Measurements from ENCODE around the gene SLC25A21.

The SLC25A21 gene

DNA sequence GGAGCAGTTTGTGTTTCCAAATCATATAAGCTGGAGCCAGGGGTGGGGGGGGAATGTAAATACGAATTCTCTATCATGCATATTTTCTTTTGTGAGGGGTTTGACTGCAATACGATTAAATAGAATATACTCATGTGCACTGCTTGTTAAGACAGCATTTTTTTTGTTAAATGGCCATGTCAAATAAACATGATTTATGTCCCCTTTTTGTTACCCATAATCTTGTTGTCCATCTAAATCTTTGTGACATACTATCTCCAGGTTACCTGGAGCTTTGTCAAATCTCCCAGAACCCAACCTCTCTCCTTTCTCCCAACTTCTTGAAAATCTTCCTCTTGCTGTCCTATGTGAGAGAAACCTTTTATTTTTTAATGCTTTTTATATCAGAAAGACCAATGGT, 233.1 kb downstream of the SLC25A21 start:
- in situ Hi-C loops (cut with HindIII; ENCODE audit: low sequenced_read_pairs) = no loop called here
- no peak for DNase-seq (ENCODE audit: low read depth, low spot score)
- H3K4me3 ChIP-seq (ENCODE audit: low read depth, low read length) = no peak overlapping the region
- TF ChIP-seq CTCF (IDR thresholded peaks at IDR 0.05; ENCODE audit: low read depth, low read length) = no peak

DNA sequence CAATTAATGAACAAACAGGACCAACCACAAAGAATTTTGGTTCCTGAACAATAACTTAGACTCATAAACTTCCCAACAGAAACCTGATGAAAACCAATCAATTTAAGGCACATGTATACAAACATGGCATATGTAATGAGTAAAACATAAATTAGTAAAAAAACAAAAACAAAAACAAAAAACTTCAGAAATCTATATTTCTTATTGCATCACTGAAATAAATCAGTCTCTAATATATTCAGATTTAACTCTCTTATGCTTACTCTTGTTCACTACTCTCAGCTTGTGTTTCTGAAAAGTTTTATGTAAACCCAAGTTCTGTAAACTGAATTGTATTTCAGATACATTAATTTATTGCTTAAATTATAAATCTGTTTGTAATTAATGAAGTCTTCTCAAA, 233.7 kb downstream of the SLC25A21 start:
- no peak for TF ChIP-seq CTCF (IDR thresholded peaks at IDR 0.05; ENCODE audit: low read depth, low read length)
- no peak overlapping the region for H3K4me3 ChIP-seq (ENCODE audit: low read depth, low read length)
- in situ Hi-C loops (cut with HindIII; ENCODE audit: low sequenced_read_pairs) = no loop called here
- no peak for DNase-seq (ENCODE audit: low read depth, low spot score)

DNA sequence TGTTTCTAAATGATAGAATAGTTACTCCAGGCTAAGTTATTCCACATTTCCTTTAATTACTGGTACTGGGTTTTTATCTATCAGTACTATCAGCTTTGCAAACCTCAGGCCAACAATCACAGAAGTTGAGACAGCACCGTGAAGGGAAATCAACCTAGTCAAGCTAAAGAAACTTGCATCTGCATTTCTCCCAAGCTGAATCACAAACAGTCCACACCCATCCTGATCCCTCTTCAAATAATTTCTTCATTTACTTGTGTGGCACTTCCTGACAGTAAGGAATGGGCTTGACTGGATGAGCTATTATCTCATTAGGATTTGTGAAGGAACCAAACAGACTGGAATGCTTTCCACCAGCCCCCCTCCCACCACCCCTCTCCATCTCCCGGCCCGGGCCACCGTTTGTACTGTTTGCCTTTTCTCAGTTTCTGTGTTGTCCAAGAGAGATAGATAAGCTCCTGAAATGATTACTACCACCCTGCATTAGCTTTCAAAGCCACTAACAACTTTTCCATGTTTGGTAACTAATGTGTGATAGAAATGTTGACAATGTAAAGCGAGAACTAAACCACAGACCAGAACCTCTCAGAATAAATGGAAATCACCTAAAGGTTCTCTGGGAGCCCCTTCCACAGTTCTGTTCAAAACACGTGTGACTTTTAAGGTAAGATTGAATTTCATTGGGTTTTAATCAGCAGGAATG, 236.3 kb downstream of the SLC25A21 start:
- no peak overlapping the region for H3K4me3 ChIP-seq (ENCODE audit: low read depth, low read length)
- no peak for TF ChIP-seq CTCF (IDR thresholded peaks at IDR 0.05; ENCODE audit: low read depth, low read length)
- no peak for DNase-seq (ENCODE audit: low read depth, low spot score)
- in situ Hi-C loops (cut with HindIII; ENCODE audit: low sequenced_read_pairs) = no loop called here

- no peak overlapping the region for H3K4me3 ChIP-seq (ENCODE audit: low read depth, low read length)
- TF ChIP-seq CTCF (IDR thresholded peaks at IDR 0.05; ENCODE audit: low read depth, low read length) = no peak
- no peak for DNase-seq (ENCODE audit: low read depth, low spot score)
- in situ Hi-C loops (cut with HindIII; ENCODE audit: low sequenced_read_pairs) = no loop called here
These were observed 238.1 kb downstream of the SLC25A21 start for GRCh38 chr14:36934304-36934703.

DNA sequence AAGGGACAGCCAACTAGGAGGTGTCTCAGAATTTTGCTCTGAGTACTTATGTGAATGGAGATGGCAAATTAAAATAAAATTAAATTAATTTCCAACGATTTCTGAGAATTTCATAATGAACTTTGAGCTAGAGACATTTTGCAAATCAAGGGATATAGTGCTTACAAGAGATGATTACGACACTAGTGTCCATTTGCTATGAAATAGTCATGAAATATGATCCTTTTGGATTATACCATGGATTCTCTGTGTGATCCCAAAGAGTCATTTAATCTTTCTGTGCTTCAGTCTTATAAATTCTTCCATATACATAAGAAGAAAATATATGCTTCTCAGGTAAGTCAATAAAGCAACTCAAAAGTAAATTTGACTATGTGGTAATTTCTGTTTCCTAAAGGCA, 240.6 kb downstream of the SLC25A21 start:
- no peak overlapping the region for H3K4me3 ChIP-seq (ENCODE audit: low read depth, low read length)
- TF ChIP-seq CTCF (IDR thresholded peaks at IDR 0.05; ENCODE audit: low read depth, low read length) = no peak
- in situ Hi-C loops (cut with HindIII; ENCODE audit: low sequenced_read_pairs) = no loop called here
- DNase-seq (ENCODE audit: low read depth, low spot score) = no peak

DNA sequence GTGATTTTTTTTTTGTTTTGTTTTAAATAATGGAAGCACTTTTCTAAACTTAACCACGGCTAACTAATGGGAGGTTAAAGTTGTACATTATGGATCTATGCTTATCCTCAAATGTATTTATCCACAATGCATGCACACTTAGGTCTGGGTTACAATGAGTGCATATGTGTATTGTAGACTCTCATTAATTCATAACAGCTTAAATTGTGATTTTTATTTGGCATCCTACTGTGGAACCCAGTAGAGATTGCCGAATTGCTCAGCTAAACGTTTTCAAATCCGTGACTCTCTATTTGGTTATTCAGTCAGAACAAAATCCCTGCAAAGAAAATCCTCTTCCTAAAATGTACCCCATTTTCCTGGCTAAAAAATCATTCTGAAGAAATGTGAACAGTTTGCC, 244.0 kb downstream of the SLC25A21 start:
- no peak overlapping the region for H3K4me3 ChIP-seq (ENCODE audit: low read depth, low read length)
- in situ Hi-C loops (cut with HindIII; ENCODE audit: low sequenced_read_pairs) = no loop called here
- no peak for DNase-seq (ENCODE audit: low read depth, low spot score)
- no peak for TF ChIP-seq CTCF (IDR thresholded peaks at IDR 0.05; ENCODE audit: low read depth, low read length)
